Measurements from ENCODE around the gene MAGI2. TPM values are rescaled to one million over a fixed set of nuclear protein-coding genes. Genes with fewer than 3 reads are reported as not detected.

MAGI2 gene
- polyA plus RNA-seq, 3 donors = 0.03 to 0.11 TPM; not detected in 1

DNA sequence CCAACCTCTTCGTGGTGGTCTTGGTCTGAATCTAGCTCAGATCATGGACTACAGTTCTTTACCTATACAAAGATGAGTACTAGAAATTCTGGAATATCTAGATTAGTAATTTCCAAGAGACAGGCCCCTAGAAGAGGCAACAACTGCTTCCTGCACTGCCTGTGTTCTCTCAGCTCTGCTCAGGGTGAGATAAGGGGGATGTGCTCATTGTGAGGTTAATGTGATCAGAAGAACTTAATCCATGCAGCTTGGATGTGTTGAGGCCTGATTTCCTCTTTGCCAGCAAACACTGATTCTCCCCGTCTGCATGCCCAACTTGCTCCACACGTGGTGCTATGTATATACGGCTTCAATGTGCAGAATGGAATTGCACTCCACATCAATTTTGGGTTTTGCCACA is 1386.9 kb downstream of the MAGI2 start:
- Histone ChIP-seq H3K27ac (ENCODE audit: low read depth in 1 of 2, low read length in 2 of 2) (no peak overlapping the region), H4K20me1 (ENCODE audit: insufficient read depth, low read length) (no peaks in the 10 kb centered on the region), H3K4me1 (ENCODE audit: control insufficient read depth in 1 of 2, insufficient read depth in 2 of 2, low read length in 2 of 2) (no peaks in the 10 kb centered on the region), H3K4me3 (replicated peaks in 1 of 3; ENCODE audit: low read depth in 2 of 3, low read length in 3 of 3) (no peak overlapping the region), H3K9me3 (replicated peaks in 1 of 2; ENCODE audit: control insufficient read depth in 1 of 2, insufficient read depth in 1 of 2, low read length in 2 of 2) (no peaks in the 10 kb centered on the region), H2AFZ (ENCODE audit: insufficient read depth, low read depth, low read length, poor library complexity, severe bottlenecking) (no peak overlapping the region), H3K79me2 (ENCODE audit: insufficient read depth, low read length) (no peaks in the 10 kb centered on the region), H3K9ac (ENCODE audit: insufficient read depth, low read length, poor library complexity, severe bottlenecking) (no peak overlapping the region), H3K36me3 (replicated peaks in 1 of 2; ENCODE audit: control insufficient read depth in 1 of 2, insufficient read depth in 2 of 2, low read length in 2 of 2) (no peaks in the 10 kb centered on the region), H3K27me3 (ENCODE audit: control insufficient read depth in 2 of 2, insufficient read depth in 2 of 2, low read length in 2 of 2) (no peaks in the 10 kb centered on the region), H3K4me2 (replicated peaks; ENCODE audit: extremely low read depth, low read length, poor library complexity, severe bottlenecking) (no peak overlapping the region)
- Mint-ChIP-seq H3K36me3 (no peaks in the 10 kb centered on the region), H3K27me3 (ENCODE audit: low read depth in 3 of 3) (peaks cover 0 to 7% (median 0%) of the 10 kb centered on the region in 3 donors), H3K9me3 (peaks cover 0 to 3% (median 0%) of the 10 kb centered on the region in 7 donors), H3K4me1 (no peaks in the 10 kb centered on the region), H3K27ac (no peak overlapping the region), H3K4me3 (no peak overlapping the region)
- intact Hi-C loops (cut with micrococcal nuclease) = no loop called here
- no CpG with 5 or more reads among the region's 4 CpGs for WGBS (ENCODE audit: insufficient coverage)
- no peak for DNase-seq
- TF ChIP-seq, protein P1, sequence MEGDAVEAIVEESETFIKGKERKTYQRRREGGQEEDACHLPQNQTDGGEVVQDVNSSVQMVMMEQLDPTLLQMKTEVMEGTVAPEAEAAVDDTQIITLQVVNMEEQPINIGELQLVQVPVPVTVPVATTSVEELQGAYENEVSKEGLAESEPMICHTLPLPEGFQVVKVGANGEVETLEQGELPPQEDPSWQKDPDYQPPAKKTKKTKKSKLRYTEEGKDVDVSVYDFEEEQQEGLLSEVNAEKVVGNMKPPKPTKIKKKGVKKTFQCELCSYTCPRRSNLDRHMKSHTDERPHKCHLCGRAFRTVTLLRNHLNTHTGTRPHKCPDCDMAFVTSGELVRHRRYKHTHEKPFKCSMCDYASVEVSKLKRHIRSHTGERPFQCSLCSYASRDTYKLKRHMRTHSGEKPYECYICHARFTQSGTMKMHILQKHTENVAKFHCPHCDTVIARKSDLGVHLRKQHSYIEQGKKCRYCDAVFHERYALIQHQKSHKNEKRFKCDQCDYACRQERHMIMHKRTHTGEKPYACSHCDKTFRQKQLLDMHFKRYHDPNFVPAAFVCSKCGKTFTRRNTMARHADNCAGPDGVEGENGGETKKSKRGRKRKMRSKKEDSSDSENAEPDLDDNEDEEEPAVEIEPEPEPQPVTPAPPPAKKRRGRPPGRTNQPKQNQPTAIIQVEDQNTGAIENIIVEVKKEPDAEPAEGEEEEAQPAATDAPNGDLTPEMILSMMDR (IDR thresholded peaks at IDR 0.05) = no peak

DNA sequence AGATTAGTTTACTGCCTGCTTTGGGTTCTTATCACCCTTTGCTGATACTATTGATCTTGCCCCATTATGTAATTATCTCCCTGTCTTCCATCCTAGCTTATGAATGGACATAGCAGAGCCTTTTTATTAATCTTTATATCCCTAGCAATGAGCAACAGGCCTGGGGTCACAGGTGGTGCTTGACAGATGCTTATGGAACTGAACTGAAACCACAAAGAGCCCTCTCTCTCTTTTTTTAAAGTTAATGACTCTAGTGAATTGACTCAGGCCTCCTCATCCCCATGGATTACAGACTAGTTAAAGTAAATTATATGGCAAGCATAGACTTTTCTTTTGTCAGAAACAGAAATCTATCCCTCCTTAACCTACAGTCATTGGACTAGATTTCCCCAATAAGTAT is 1389.7 kb downstream of the MAGI2 start:
- Histone ChIP-seq H3K27me3 (ENCODE audit: control insufficient read depth in 2 of 2, insufficient read depth in 2 of 2, low read length in 2 of 2) (no peaks in the 10 kb centered on the region), H3K9me3 (replicated peaks in 1 of 2; ENCODE audit: control insufficient read depth in 1 of 2, insufficient read depth in 1 of 2, low read length in 2 of 2) (no peaks in the 10 kb centered on the region), H3K4me3 (replicated peaks in 1 of 3; ENCODE audit: low read depth in 2 of 3, low read length in 3 of 3) (no peak overlapping the region), H3K79me2 (ENCODE audit: insufficient read depth, low read length) (no peaks in the 10 kb centered on the region), H2AFZ (ENCODE audit: insufficient read depth, low read depth, low read length, poor library complexity, severe bottlenecking) (no peak overlapping the region), H3K4me2 (replicated peaks; ENCODE audit: extremely low read depth, low read length, poor library complexity, severe bottlenecking) (no peak overlapping the region), H4K20me1 (ENCODE audit: insufficient read depth, low read length) (no peaks in the 10 kb centered on the region), H3K36me3 (replicated peaks in 1 of 2; ENCODE audit: control insufficient read depth in 1 of 2, insufficient read depth in 2 of 2, low read length in 2 of 2) (no peaks in the 10 kb centered on the region), H3K27ac (ENCODE audit: low read depth in 1 of 2, low read length in 2 of 2) (no peak overlapping the region), H3K9ac (ENCODE audit: insufficient read depth, low read length, poor library complexity, severe bottlenecking) (no peak overlapping the region), H3K4me1 (ENCODE audit: control insufficient read depth in 1 of 2, insufficient read depth in 2 of 2, low read length in 2 of 2) (no peaks in the 10 kb centered on the region)
- intact Hi-C loops (cut with micrococcal nuclease) = no loop called here
- Mint-ChIP-seq H3K4me3 (no peak overlapping the region), H3K36me3 (no peaks in the 10 kb centered on the region), H3K27me3 (ENCODE audit: low read depth in 3 of 3) (peaks cover 0 to 7% (median 1%) of the 10 kb centered on the region in 3 donors), H3K9me3 (peaks cover 0 to 2% (median 0%) of the 10 kb centered on the region in 7 donors), H3K27ac (no peak overlapping the region), H3K4me1 (no peaks in the 10 kb centered on the region)
- TF ChIP-seq, protein P1 (IDR thresholded peaks at IDR 0.05) = no peak
- no peak for DNase-seq

Measured in CD14-positive monocyte (primary cell).